Stimulated activated CD4-positive, alpha-beta T cell treated with anti-CD3 and anti-CD28 coated beads, Interleukin-2, amount 100 ng/mL, for 4 hours (primary cell): Measurements from ENCODE around the gene SH2B3.
"Not testable (repeated sequence)": the region's sequence is repeated elsewhere in the genome, so short reads cannot be mapped to it uniquely, and the experiment has no call there.

ENCODE experiments used
- DNase-seq: peaks from one replicate; pipeline ENCODE4 v3.0.0-alpha.2; 2020; ENCODE audit warnings: low read depth

SH2B3 gene

DNA sequence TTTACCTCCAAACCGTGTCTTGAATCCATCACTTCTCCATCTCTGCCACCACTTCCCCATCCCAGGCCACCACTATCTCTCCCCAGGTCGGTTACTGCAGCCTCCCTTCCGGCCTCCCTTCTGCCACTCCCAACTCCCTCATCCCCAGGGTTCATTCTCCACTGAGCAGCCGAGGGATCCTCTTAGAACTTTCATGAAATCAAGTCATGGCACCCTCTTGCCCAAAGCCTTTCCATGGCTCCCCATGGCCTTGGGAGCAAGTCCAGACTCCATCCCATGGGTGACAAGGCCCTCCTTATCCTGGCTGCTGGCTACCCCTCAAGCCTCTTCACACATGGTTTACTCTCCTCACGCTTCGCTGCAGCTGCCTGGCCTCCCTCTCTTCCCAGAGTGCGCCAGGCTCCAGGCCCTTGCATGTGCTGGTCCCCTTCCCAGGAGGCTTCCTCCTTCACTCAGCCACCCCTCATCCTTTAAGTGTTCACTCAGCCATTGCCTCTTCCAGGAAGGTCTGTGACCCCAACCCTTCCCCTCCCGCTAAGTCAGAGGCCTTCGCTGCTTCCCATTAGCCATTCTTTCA, 17.9 kb upstream of the SH2B3 start:
- DNase-seq = no peak

DNA sequence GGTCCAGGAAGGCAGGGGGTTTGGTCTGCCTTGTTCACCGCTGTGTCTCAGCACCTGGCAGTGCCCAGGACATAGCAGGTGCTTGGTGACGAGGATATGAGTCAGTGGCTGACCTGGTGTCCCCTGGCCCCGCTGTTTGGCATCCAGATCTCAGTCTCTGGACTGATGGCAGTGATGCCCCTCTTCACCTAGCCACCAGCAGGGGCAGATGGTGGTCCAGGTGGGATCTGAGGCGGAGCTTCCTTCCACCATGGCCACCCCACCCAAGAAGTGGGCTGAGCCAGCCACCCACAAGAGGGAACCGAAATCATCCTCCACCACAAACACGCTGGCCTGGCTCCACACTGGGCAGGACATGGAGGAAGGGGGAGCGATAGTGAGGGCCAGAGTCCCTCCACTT, 16.1 kb upstream of the SH2B3 start:
- DNase-seq = no peak

DNA sequence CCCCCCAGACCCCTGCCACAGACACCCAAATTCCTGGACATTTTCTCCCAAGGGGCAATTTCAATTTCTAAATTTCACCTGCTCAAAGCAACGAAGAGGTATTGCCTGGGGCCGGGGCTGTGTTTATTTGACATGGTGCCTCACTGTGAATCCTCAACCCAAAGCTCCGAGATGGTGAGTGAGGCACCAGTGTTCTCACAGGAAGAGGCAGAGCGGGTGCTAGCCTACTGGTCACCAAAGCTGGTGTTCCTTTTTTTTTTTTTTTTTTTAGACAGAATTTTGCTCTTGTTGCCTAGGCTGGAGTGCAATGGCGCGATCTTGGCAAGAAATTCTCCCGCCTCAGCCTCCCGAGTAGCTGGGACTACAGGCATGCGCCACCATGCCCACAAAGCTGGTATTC, 14.8 kb upstream of the SH2B3 start:
- no peak for DNase-seq

DNA sequence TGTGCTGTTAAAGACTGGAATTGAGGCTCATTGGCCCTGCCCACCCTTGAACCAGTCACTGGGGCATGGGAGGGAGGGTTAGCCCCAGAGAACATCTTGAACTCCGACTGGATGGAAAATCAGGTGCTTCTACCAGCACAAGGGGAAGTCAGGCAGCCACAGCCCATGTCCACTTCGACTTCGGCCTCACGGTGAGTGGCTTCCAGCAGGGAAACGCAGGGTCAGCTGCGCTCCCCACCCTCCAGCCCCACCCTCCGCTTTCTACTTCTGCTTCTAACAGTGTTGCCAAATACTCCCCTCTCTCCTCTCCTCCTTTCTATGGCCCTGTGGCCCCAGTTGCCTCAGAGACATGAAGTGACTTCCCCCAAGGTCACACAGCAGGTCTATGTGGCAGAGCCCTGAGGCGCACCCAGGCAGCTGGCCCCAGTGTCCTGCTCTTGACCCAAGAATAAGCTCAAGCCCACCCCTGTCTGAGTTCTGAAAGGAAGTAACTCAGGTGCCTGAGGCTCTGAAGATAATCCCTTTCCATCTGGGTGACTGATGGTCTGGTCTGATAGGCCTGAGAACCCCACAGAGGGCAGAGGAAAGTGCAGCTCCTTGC, 11.9 kb upstream of the SH2B3 start:
- no peak for DNase-seq

DNA sequence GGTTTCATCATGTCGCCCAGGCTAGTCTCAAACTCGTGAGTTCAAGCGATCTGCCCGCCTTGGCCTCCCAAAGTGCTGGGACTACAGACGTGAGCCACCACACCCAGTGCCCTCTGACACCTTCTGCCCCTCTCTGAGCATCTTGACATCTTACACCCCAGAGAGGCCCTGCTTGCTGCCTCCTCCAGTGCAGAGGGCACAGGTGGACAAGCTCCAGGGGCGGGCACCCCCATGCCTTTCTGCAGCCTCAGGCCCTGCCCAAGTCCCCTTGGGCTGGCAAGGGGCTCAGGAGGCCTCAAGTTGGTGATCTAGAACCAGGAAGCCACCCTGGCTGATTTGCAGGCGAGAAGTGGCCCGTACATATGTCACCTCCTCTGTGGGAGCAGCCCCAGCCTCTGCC, 11.2 kb upstream of the SH2B3 start:
- DNase-seq = no peak

DNA sequence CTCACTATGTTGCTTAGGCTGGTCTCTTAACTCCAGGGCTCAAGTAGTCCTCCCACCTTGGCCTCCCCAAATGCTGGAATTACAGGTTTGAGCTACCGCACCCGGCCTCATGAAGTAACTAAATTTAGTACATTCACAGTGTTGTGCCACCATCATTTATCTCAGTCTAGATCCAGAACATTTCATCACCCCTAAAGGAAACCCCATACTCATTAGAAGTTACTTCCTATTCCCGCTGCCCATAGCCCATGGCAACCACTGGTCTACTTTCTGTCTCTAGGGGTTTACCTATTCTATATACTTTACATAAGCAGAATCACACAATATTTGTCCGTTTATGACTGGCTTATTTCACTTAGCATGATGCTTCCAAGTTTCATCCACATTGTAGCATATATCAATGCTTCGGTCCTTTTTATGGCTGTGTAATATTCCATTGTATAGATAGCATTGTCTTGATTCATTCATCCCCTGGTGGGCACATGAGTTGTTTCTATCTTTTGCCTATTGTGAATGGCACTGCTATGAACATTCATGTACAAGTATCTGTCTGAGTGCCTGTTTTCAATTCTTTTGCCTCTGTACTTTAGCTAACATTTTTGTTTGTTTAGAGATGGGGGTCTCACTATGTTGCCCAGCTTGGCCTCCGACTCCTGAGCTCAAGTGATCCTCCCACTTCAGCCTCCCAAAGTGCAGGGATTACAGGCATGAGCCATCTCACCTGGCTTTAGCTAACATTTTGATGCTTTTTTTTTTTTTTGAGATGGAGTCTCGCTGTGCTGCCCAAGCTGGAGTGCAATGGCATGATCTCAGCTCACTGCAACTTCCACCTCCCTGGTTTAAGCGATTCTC, 10.2 kb upstream of the SH2B3 start:
- no peak for DNase-seq

DNA sequence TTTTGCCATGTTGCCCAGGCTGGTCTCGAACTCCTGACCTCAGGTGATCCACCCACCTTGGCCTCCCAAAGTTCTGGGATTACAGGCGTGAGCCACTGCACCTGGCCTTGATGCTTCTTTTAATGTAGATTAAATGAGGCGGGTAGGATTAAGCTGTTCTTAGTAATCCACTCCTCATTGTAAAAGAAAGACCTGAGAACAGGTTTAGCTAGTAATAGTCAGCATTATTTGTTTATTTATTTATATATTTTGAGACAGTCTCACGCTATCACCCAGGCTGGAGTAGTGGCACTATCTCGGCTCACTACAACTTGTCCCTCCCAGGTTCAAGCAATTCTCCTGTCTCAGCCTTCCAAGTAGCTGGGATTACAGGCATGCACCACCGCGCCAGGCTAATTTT, 9.5 kb upstream of the SH2B3 start:
- not testable (repeated sequence) for DNase-seq

DNA sequence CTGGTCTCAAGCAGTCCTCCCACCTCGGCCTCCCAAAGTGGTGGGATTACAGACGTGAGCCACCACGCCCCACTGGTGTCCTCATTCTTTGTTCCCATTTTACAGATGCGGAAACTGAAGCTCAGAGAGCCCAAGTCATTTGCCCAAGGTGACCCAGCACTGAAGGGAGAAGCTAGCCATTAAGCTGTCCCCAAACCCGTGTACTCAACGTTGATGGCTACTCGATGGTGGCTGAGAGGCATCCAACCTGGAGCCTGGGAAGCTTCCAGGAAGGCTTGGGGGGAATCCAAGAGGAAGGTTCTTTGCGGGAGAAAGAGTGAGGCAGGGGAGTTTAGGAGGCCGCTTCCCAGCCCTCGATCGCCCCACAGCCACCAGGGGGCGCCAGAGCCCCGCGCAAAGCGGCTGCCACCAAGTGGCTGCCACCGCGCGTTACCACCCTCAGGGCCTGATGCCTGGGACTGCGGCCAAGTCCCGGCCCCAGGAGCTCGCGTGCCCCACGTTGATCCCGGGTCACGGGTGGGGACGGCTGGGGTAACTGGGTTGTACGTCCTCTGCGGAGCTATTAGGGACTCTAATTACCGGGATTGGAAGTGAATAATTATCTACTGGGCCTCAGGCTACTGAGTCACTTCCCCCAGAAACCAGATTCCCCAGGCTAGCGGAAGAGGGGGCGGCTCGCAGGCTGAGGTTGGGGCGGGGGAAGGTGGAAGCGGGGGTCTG, 8.8 kb upstream of the SH2B3 start:
- peak; percentile 76 for DNase-seq

DNA sequence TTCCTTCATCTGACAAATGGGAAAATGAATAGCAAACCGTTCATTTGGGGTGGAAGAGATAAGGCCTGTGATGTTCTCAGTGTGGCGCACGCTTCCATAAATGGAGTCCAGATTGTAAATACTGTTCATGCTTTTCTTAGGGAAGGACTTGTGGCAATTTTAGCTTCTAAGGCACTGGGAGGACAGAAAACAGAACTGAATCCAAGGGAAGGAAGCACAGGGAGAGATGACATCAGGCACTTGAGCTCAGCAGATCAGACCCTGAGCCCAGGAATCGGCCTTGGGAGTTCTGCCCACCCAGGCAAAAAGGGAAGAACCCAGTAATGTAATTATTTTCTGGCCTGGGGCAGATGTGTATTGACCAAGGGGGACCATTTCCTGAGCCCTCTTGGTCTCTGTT, 7.2 kb upstream of the SH2B3 start:
- no peak for DNase-seq

DNA sequence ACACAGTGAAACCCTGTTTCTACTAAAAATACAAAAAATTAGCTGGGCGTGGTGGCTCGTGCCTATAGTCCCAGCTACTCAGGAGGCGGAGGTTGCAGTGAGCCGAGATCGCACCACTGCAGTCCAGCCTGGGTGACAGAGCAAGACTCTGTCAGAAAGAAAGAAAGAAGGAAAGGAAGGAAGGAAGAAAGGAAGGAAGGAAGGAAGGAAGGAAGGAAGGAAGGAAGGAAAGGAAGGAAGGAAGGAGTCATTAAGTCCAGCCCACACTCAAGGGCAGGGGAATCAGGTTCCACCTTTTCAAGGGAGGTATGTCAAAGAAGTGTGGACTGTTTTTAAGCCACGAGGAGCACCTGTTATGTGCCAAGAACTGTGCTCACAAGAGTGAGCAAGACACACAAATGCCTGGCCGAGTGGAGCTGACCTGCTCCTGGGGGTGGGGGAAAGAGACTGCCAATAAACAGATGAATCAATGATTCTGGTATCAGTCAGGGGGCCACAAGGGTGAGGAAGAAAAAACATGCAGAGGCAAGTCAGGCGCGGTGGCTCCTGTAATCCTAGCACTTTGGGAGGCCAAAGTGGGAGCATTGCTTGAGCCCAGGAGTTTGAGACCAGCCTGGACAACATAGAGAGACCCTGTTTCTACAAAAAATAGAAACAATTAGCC, 5.8 kb upstream of the SH2B3 start:
- not testable (repeated sequence) for DNase-seq

DNA sequence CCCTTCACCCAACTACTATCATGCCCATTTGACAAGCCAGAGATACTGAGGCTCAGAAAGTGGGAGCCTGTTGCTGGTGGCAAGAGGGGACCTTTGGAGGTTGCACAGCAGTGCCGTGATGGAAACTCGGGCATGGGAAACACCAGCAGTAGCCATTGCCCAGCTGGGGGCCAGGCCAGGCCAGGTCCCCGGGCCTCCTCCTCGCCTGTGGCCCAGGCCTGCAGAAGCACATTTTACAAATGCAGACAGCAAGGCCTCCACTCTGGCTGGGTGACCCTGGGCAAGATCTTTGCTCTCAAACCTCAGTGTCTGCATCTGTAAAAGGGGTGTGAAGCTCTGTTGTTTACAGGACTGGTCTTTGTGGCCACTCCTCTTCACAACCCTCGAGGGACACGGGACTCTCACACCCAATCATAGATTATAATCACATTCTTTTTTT, 4.5 kb upstream of the SH2B3 start:
- no peak for DNase-seq

DNA sequence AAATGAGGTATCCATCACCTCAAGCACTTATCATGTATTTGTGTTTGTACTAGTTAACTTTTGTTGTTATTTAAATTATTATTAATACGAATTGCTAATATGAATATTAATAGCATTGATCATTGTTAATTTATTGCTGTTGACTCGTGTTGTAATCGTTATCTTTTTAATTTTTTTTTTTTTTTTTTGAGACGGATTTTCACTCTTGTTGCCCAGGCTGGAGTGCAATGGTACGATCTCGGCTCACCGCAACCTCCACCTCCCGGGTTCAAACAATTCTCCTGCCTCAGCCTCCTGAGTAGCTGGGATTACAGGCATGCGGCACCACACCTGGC, 3.3 kb upstream of the SH2B3 start:
- not testable (repeated sequence) for DNase-seq

DNA sequence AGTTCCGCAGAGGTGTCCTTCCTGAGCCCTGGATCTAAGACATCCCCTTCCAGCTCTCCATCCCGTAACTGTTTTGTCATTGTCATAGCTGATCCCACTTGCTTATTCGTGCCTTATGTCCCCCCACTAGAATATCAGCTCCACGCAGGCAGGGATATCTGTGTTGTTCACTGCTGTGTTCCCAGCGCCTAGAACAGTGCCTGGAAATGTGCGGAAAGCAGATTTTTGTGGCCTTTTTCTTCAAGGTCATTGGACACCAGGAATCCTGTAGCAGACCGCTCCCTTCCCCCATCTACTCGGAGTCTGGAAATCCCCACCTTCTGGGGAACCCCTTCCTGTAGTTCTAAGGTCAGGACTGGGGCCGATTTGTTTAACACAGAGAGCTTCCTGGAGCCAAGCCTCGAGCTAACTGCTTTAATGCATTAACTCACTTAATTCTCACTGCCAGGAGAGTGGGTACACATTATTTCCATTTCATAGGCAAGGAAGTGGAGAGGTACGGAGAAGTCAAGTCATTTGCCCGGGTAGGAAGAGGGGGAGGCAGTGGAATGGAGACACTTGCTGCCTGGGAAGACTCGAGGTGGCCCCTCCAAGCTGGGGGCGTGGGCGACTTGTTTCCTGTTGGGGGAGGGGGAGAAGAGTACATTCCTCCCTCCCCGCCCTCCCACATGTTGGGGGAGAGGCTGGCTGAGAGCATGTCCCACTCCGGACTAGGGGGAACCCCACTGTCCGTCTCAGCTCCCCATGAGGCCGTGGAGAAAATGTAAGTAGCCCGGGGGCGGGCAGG, 1.2 kb upstream of the SH2B3 start:
- peak; percentile 90 for DNase-seq

DNA sequence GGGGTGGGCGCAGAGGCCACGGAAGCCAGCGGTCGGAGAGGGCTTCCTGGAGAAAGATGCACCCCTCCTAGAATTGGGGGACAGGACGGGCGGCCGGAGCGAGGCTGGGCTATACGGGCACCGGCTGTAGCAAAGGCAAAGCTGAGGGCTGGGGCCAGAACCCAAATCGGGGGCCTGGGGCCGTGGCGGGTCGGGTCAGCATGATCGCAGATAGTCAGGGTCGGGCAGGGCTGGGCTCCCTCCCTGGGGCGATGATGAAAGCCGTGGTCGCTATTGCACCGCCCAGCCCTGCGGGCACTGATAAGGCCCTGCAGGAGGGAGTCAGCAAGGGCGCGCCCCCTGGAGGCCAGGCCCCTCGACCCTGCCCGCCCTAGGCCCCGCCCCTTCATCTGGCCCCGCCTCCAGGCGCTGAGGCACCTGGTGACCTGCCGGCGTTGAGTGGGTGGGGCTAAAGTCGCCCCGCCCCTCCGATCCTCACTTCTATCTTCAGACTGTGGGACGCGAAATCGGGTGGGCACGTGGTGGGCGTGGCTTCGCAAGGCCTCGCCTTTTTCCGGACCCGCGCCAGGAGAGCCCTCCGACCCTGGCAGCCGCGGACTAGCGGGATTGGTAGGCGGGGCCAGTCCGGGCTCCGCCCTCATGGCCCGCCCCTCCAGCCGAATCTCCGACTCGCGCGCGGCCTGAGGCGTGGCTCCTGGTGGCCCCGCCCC, 419 bp upstream of the SH2B3 start:
- DNase-seq = peak; percentile 99

DNA sequence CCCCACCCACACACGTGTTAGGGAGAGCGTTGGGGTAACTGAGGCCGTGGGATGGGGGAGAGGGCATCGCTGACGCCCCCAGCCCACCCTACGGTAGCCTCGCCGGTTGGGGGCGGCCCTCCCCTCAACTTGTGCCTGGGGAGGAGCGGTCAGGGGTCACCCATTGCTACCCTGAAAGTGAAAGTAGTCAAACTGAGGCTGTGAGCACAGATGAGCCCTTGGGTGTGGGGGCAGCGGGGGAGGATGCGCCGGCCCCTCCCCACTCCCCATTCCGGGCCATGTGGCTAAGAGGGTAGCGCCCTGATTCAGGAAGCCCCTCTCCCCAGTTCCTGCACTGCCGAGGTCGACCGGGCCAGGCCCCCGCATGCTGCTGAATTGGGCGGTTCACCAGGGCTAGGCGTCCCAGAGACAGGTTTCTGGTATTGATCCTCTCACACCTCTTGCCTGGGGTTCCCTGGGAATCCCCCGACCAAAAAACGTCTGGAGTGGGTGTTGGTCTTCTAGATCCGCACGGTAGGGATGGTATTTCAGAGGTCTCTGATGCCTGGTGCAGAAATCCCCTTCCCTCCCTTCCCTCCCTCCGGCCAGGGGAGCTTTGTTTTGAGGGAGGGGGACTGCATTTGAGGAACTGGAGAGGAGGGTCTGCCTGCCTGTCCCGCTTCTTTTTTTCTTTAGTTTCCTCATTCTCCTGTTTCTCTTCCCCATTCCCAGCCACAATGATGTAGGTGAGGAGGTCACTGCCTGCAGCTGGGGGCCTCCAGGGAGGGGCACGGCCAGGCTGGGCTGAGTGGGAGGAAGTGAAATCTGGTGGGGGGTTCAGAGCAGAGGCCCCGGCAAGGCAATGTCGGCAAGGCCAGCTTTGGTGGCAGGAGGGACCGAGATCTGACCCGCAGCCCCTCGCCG, 1.0 kb downstream of the SH2B3 start:
- DNase-seq = peak; percentile 53

DNA sequence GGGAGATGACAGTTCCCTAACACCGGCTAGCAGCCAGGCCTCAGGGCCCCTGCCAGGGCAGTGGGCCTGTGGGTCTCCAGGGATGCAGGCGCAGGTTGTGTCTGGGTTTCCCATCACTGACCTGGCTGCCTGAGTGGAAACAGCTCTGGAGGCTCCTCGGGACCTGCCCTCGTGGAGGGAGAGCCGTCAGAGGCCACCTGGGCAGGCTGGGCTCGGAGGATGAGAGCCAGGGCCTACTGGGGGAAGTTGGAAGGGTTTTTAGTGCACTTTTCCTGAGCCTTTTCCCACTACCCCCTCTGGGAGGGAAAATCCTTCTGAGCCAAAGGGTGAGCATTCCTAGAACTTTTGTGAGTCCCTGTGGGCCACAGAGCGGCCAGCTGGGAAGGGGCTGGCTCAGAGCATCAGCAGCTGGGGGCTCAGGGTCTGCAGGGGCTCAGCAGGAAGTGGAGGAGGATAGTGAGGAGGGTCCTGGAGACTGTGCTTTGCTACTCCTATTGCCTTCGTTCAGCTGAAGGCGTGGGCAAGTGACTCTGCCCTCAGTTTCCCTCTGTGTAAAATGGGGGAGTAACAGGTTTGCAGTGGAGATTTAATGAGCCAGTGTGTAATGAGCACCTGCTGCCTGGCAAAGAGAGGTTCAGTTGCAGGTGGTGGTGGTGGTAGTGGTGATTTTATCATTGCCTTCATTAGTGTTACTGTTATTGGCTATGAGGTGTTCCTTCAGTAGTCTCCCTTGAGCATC, 1.8 kb downstream of the SH2B3 start:
- no peak for DNase-seq

DNA sequence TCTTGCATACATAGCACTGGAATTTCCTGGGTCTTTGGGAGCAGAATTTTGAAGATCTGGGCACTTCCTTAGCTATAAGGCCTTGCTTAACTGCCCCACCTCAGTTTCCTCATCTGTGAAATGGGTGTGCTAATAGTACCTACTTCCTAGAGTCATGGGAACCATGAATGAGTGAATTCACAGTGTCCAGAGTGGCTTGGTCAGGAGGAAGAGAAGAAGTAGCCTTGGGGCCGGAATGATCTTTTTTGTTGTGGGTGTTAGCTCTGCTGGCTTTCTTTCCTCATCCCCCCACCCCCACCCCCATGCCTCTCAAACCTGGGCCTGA, 2.4 kb downstream of the SH2B3 start:
- DNase-seq = no peak

DNA sequence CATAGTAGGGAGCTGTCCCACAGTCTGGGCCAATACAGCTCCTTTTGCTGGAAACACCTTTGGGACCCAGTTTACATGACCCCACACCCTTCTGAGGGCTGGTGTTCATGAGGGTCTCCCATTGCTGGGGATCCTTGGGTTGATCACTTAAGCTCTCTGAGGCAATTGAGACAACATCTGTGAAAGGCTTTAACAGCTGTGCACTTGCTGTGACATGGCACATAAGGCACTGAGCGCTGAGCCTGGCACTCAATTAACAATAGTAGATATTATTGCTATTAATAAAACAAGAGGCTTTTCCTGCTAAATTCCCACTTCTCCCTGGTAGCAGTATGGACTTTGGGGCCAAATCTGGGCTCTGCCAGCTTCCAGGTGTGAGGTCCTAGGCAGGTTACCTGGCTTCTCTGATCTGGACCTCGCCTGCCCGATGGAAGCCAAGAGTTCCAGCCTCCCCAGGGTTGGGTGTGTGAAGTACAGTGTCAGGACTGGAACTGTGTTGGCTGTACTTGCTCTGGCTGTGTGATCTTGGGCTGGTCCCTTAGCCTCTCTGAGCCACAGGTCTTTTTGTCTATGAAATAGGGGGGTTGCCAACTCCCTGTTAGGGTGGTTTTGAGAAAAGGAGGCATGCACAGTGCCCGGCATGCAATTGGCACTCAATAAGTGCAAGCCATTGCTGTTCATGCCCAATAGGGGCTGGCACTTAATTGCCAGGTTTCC, 3.1 kb downstream of the SH2B3 start:
- no peak for DNase-seq

DNA sequence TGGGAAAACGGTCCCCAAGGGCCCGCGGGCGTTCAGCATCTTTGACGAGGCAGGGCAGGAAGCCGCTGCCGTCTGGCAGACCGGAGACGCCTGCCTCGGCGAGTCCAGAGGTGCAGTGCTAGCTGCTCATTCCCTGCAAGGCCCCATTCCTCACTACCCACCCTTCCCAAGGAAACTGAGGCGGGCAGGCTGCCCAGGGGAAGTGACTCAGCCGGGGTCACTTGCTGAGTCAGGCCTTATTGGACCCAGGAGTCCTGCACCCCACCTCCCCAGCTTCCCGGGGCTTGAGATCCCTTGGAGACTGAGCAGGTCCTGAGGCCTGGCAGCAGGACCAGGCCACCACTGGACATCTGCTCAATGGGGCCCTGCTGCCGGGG, 3.7 kb downstream of the SH2B3 start:
- DNase-seq = no peak
